Liver (tissue), 9 donors: Measurements from ENCODE around the gene CARMIL1. TPM values are rescaled to one million over a fixed set of nuclear protein-coding genes. Genes with fewer than 3 reads are reported as not detected.

Experiments used
- DNase-seq: peaks from one replicate; pipeline ENCODE4 v3.0.0-alpha.2; 2017; ENCODE audit warnings: low spot score
- H3K27ac ChIP-seq, 2 donors: one replicate each; pipeline ENCODE4 v1.7.0; 2013; ENCODE audit warnings: inconsistent platforms in 2 of 2, low read length in 2 of 2, control low read depth in 1 of 2, low read depth in 1 of 2, mild to moderate bottlenecking in 1 of 2
- H3K27me3 ChIP-seq, 4 donors: one replicate each; pipeline versions ENCODE4 v1.6.1 to v1.7.0; 2013; ENCODE audit warnings: low read length in 3 of 4, inconsistent platforms in 1 of 4, mild to moderate bottlenecking in 1 of 4, moderate library complexity in 1 of 4; ENCODE audit not compliant: control insufficient read depth in 4 of 4, insufficient read depth in 4 of 4
- H3K36me3 ChIP-seq, 4 donors: one replicate each; pipeline versions ENCODE4 v1.6.1 to v1.7.0; 2013; ENCODE audit warnings: low read length in 3 of 4, mild to moderate bottlenecking in 3 of 4, low read depth in 1 of 4, moderate library complexity in 1 of 4; ENCODE audit not compliant: control insufficient read depth in 4 of 4, insufficient read depth in 3 of 4
- H3K4me1 ChIP-seq, 4 donors: one replicate each; pipeline versions ENCODE4 v1.6.1 to v1.7.0; 2013; ENCODE audit warnings: low read length in 3 of 4, mild to moderate bottlenecking in 3 of 4, moderate library complexity in 1 of 4; ENCODE audit not compliant: control insufficient read depth in 4 of 4, insufficient read depth in 4 of 4
- H3K4me3 ChIP-seq, 3 donors: one replicate each; pipeline versions ENCODE4 v1.6.1 to v1.7.0; 2013; ENCODE audit warnings: low read length in 3 of 3, control low read depth in 1 of 3, low read depth in 1 of 3, mild to moderate bottlenecking in 1 of 3
- H3K9ac ChIP-seq, 2 donors: one replicate each; pipeline ENCODE4 v1.7.0; 2013; ENCODE audit warnings: low read length in 2 of 2, mild to moderate bottlenecking in 2 of 2, moderate library complexity in 2 of 2, control low read depth in 1 of 2, low read depth in 1 of 2
- H3K9me3 ChIP-seq, 4 donors: one replicate each; pipeline versions ENCODE4 v1.6.1 to v1.7.0; 2013; ENCODE audit warnings: low read length in 3 of 4; ENCODE audit not compliant: control insufficient read depth in 4 of 4
- EGR1 ChIP-seq, 2 donors: IDR thresholded peaks; 2 replicates each; pipeline ENCODE4 v1.6.1; 2016 to 2018; ENCODE audit warnings: antibody characterized with exemption in 2 of 2, low read depth in 2 of 2
- FOXA1 ChIP-seq: IDR thresholded peaks from 2 replicates; pipeline ENCODE4 v1.6.1; 2016; ENCODE audit warnings: antibody characterized with exemption
- FOXA2 ChIP-seq: IDR thresholded peaks from 2 replicates; pipeline ENCODE4 v1.6.1; 2016; ENCODE audit warnings: antibody characterized with exemption
- GABPA ChIP-seq, 2 donors: IDR thresholded peaks in 1 of 2; conservative IDR thresholded peaks in 1 of 2; 2 replicates each; pipeline ENCODE4 v1.6.1; 2016; ENCODE audit warnings: antibody characterized with exemption in 2 of 2, mild to moderate bottlenecking in 1 of 2, moderate library complexity in 1 of 2
- HNF4A ChIP-seq, 2 donors: conservative IDR thresholded peaks; 2 replicates each; pipeline ENCODE4 v1.6.1; 2016; ENCODE audit warnings: antibody characterized with exemption in 2 of 2, mild to moderate bottlenecking in 2 of 2
- JUND ChIP-seq, 2 donors: IDR thresholded peaks; 2 replicates each; pipeline ENCODE4 v1.6.1; 2016; ENCODE audit warnings: antibody characterized with exemption in 2 of 2
- NR2F2 ChIP-seq: IDR thresholded peaks from 2 replicates; pipeline ENCODE4 v1.6.1; 2016; ENCODE audit warnings: antibody characterized with exemption
- RAD21 ChIP-seq, 2 donors: IDR thresholded peaks; 2 replicates each; pipeline ENCODE4 v1.6.1; 2016; ENCODE audit warnings: antibody characterized with exemption in 2 of 2, mild to moderate bottlenecking in 2 of 2
- REST ChIP-seq: IDR thresholded peaks from 2 replicates; pipeline ENCODE4 v1.6.1; 2016; ENCODE audit warnings: antibody characterized with exemption, mild to moderate bottlenecking
- RXRA ChIP-seq, 2 donors: IDR thresholded peaks; 2 replicates each; pipeline ENCODE4 v1.6.1; 2017 to 2018; ENCODE audit warnings: antibody characterized with exemption in 2 of 2, mild to moderate bottlenecking in 1 of 2
- SP1 ChIP-seq: IDR thresholded peaks from 2 replicates; pipeline ENCODE4 v1.6.1; 2018; ENCODE audit warnings: antibody characterized with exemption, mild to moderate bottlenecking
- YY1 ChIP-seq: IDR thresholded peaks from 2 replicates; pipeline ENCODE4 v1.6.1; 2016; ENCODE audit warnings: antibody characterized with exemption, mild to moderate bottlenecking
- ZBTB33 ChIP-seq: IDR thresholded peaks from 2 replicates; pipeline ENCODE4 v1.6.1; 2016; ENCODE audit warnings: antibody characterized with exemption
- WGBS: extraction: QIAGEN DNeasy Blood & Tissue Kit; methylation state at CpG from one replicate; pipeline ENCODE4 v1.1.7; 2013; 5-methylcytosine and 5-hydroxymethylcytosine counted together
- polyA plus RNA-seq, 2 donors: library from polyadenylated mRNA; stranded (reverse) in 1 of 2; unstranded in 1 of 2; fragments of 200-250 nt in 1 of 2; fragments of >200 nt in 1 of 2; fragmentation: Nextera tagmentation in 1 of 2; extraction: Ambion mirVana in 1 of 2; gene quantifications; one replicate each; pipeline versions ENCODE4 v1.2.1 to v1.2.3, GENCODE V29; 2013 to 2015
- total RNA-seq, 2 donors: library from RNA; depleted of rRNA; stranded (reverse); fragments of >200 nt; gene quantifications; one replicate each; pipeline ENCODE4 v1.2.3, GENCODE V29; 2014
- TF ChIP-seq, protein P1 (sequence below): fragments of 150-350 bp; IDR thresholded peaks from 2 replicates; pipeline ENCODE4 v1.5.1; 2017; ENCODE audit warnings: improper control_type of control experiment, low read depth, low read length; ENCODE audit not compliant: missing input control
- donor health status: healthy.
- donor health status: healthy.
- donor health status: healthy.
- donor health status: healthy.
- donor health status: healthy.

CARMIL1 gene
- total and polyA plus RNA-seq, 4 donors = 1.4 to 9.5 (median 3.5) TPM

- H3K36me3 ChIP-seq = no peaks in the 10 kb centered on the region
Measured at GRCh38 chr6:25542984-25543910, 264.1 kb downstream of the CARMIL1 start.

More at GRCh38 chr6:25542984-25543910, 264.1 kb downstream of the CARMIL1 start:
- WGBS = 66% methylated on average over 1 of the region's 1 CpG
- no peaks in the 10 kb centered on the region for H3K27me3 ChIP-seq
- no peak overlapping the region for H3K27ac ChIP-seq
- no peaks in the 10 kb centered on the region for H3K9me3 ChIP-seq
- no peak overlapping the region for H3K4me3 ChIP-seq
- TF ChIP-seq YY1 (no peak), FOXA2 (no peak), REST (no peak), EGR1 (IDR thresholded peaks at IDR 0.05; ENCODE audit: low read depth in 2 of 2) (no peak), GABPA (IDR thresholded peaks at IDR 0.05 in 1 of 2, conservative IDR thresholded peaks at IDR 0.05 in 1 of 2) (no peak), JUND (IDR thresholded peaks at IDR 0.05) (no peak), RAD21 (IDR thresholded peaks at IDR 0.05) (no peak), HNF4A (conservative IDR thresholded peaks at IDR 0.05) (no peak), FOXA1 (no peak), RXRA (IDR thresholded peaks at IDR 0.05) (no peak), ZBTB33 (no peak), NR2F2 (no peak), SP1 (no peak)
- TF ChIP-seq, protein P1, sequence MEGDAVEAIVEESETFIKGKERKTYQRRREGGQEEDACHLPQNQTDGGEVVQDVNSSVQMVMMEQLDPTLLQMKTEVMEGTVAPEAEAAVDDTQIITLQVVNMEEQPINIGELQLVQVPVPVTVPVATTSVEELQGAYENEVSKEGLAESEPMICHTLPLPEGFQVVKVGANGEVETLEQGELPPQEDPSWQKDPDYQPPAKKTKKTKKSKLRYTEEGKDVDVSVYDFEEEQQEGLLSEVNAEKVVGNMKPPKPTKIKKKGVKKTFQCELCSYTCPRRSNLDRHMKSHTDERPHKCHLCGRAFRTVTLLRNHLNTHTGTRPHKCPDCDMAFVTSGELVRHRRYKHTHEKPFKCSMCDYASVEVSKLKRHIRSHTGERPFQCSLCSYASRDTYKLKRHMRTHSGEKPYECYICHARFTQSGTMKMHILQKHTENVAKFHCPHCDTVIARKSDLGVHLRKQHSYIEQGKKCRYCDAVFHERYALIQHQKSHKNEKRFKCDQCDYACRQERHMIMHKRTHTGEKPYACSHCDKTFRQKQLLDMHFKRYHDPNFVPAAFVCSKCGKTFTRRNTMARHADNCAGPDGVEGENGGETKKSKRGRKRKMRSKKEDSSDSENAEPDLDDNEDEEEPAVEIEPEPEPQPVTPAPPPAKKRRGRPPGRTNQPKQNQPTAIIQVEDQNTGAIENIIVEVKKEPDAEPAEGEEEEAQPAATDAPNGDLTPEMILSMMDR = no peak
- DNase-seq = no peak
- H3K4me1 ChIP-seq = no peaks in the 10 kb centered on the region
- no peak overlapping the region for H3K9ac ChIP-seq
